Hepatocyte (in vitro differentiated cells): ENCODE measurements around the gene PSEN1.

Experiments used
- EZH2phosphoT487 ChIP-seq: fragments of 200-600 bp; sonication (generic); IDR thresholded peaks from one replicate; pipeline ENCODE4 v1.6.1; 2018; ENCODE audit warnings: antibody characterized with exemption, mild to moderate bottlenecking, low read depth, moderate library complexity; ENCODE audit not compliant: unreplicated experiment, severe bottlenecking
- TF ChIP-seq, protein P1 (sequence below): fragments of 200-600 bp; sonication (generic); IDR thresholded peaks from 2 replicates; pipeline ENCODE4 v1.5.1; 2016; ENCODE audit warnings: antibody characterized with exemption, mild to moderate bottlenecking; ENCODE audit not compliant: poor library complexity

DNA sequence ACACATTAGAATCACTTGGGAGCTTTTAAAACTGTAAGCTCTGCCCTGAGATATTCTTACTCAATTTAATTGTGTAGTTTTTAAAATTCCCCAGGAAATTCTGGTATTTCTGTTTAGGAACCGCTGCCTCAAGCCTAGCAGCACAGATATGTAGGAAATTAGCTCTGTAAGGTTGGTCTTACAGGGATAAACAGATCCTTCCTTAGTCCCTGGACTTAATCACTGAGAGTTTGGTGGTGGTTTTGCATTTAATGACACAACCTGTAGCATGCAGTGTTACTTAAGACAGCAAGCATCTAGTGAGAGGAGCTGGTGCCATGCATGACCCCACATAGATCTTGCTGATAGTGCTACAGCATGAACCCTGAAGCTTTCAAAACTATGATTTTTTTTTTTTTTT is 81.1 kb downstream of the PSEN1 start:
- TF ChIP-seq, protein P1, sequence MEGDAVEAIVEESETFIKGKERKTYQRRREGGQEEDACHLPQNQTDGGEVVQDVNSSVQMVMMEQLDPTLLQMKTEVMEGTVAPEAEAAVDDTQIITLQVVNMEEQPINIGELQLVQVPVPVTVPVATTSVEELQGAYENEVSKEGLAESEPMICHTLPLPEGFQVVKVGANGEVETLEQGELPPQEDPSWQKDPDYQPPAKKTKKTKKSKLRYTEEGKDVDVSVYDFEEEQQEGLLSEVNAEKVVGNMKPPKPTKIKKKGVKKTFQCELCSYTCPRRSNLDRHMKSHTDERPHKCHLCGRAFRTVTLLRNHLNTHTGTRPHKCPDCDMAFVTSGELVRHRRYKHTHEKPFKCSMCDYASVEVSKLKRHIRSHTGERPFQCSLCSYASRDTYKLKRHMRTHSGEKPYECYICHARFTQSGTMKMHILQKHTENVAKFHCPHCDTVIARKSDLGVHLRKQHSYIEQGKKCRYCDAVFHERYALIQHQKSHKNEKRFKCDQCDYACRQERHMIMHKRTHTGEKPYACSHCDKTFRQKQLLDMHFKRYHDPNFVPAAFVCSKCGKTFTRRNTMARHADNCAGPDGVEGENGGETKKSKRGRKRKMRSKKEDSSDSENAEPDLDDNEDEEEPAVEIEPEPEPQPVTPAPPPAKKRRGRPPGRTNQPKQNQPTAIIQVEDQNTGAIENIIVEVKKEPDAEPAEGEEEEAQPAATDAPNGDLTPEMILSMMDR: no peak
- TF ChIP-seq EZH2phosphoT487: no peak
